H1 (cell line): ENCODE data around the gene PI4K2A. TPM values are rescaled to one million over a fixed set of nuclear protein-coding genes. Genes with fewer than 3 reads are reported as not detected.

ENCODE experiments used
- CTCF ChIA-PET: fragments of 300-600 bp; sonication (Branson Sonifier 250); formaldehyde crosslinking; loops from one replicate; lab custom pipeline; 2021; ENCODE audit not compliant: partially characterized antibody; lab: Charles Lee
- POLR2A ChIA-PET: fragments of 300-600 bp; sonication (Branson Sonifier 250); formaldehyde crosslinking; loops from one replicate; lab custom pipeline; 2021; ENCODE audit warnings: inconsistent platforms; ENCODE audit not compliant: partially characterized antibody; lab: Charles Lee
- DNase-seq, 2 experiments: peaks; one replicate each; pipeline versions ENCODE4 v3.0.0 to v3.0.0-alpha.2; 2010 to 2022; ENCODE audit warnings: low spot score in 2 of 2, low read depth in 1 of 2, mixed read lengths in 1 of 2
- FAIRE-seq: peaks from 2 replicates; lab custom pipeline; 2011; peaks lifted over from hg19 to GRCh38; lab: Jason Lieb, UNC
- H2AFZ ChIP-seq: 2 replicates; pipeline ENCODE4 v1.8.1; 2012; ENCODE audit warnings: low read length, inconsistent platforms
- H2AK5ac ChIP-seq: 2 replicates; pipeline ENCODE4 v1.6.1; 2013; ENCODE audit warnings: low read depth, low read length
- H2BK120ac ChIP-seq: replicated peaks from 2 replicates; pipeline ENCODE3; 2013; ENCODE audit warnings: low read depth, low read length, inconsistent platforms
- H2BK12ac ChIP-seq: 2 replicates; pipeline ENCODE4 v1.6.1; 2013; ENCODE audit warnings: low read depth, low read length
- H2BK15ac ChIP-seq: 2 replicates; pipeline ENCODE4 v1.6.1; 2013; ENCODE audit warnings: low read length
- H2BK20ac ChIP-seq: 2 replicates; pipeline ENCODE4 v1.6.1; 2013; ENCODE audit warnings: low read length
- H2BK5ac ChIP-seq: 2 replicates; pipeline ENCODE4 v1.6.1; 2013; ENCODE audit warnings: low read depth, low read length
- H3K14ac ChIP-seq: 2 replicates; pipeline ENCODE4 v1.6.1; 2013; ENCODE audit warnings: inconsistent platforms; ENCODE audit not compliant: insufficient read length
- H3K18ac ChIP-seq: 2 replicates; pipeline ENCODE4 v1.6.1; 2013; ENCODE audit warnings: low read length; ENCODE audit errors: extremely low read depth
- H3K23ac ChIP-seq: 2 replicates; pipeline ENCODE4 v1.6.1; 2013; ENCODE audit warnings: inconsistent platforms; ENCODE audit not compliant: insufficient read length
- H3K23me2 ChIP-seq: 2 replicates; pipeline ENCODE4 v1.6.1; 2013; ENCODE audit warnings: low read depth, low read length
- H3K27ac ChIP-seq: 2 replicates; pipeline ENCODE4 v1.6.1; 2011; ENCODE audit warnings: low read depth, low read length, inconsistent platforms
- H3K27me3 ChIP-seq, 4 experiments: replicated peaks in 1 of 4; 1 replicate in 1 of 4; 2 replicates in 3 of 4; pipeline versions ENCODE4 v1.6.1 to v1.8.1; 2011 to 2013; ENCODE audit warnings: low read length in 3 of 4, mild to moderate bottlenecking in 3 of 4, inconsistent platforms in 2 of 4, mixed read lengths in 2 of 4, moderate library complexity in 1 of 4; ENCODE audit not compliant: control insufficient read depth in 3 of 4, insufficient read depth in 3 of 4; ENCODE audit errors: extremely low read depth in 1 of 4
- H3K36me3 ChIP-seq, 4 experiments: 2 replicates each; pipeline versions ENCODE4 v1.6.1 to v1.8.1; 2011 to 2013; ENCODE audit warnings: mild to moderate bottlenecking in 4 of 4, low read length in 3 of 4, moderate library complexity in 2 of 4, control low read depth in 1 of 4, inconsistent platforms in 1 of 4; ENCODE audit not compliant: insufficient read depth in 4 of 4, control insufficient read depth in 2 of 4
- H3K4ac ChIP-seq: replicated peaks from 2 replicates; pipeline ENCODE3; 2013; ENCODE audit warnings: low read length, low read depth, mixed read lengths, inconsistent platforms; ENCODE audit not compliant: insufficient read length
- H3K4me1 ChIP-seq, 4 experiments: replicated peaks in 1 of 4; 1 replicate in 1 of 4; 2 replicates in 3 of 4; pipeline versions ENCODE4 v1.6.1 to v1.8.1; 2011 to 2013; ENCODE audit warnings: low read length in 3 of 4, inconsistent platforms in 2 of 4, mixed read lengths in 1 of 4; ENCODE audit not compliant: insufficient read depth in 4 of 4, control insufficient read depth in 3 of 4
- H3K4me2 ChIP-seq, 2 experiments: 2 replicates each; pipeline versions ENCODE4 v1.6.1 to v1.8.1; 2011 to 2013; ENCODE audit warnings: low read depth in 2 of 2, low read length in 2 of 2, control low read depth in 1 of 2, inconsistent platforms in 1 of 2, mild to moderate bottlenecking in 1 of 2; ENCODE audit not compliant: insufficient read depth in 1 of 2
- H3K4me3 ChIP-seq, 4 experiments: fragments of 200-600, 300-600 bp in 1 of 4; sonication (generic), shearing (Covaris generic), sonication (Bioruptor Twin) in 1 of 4; 2 replicates each; pipeline versions ENCODE4 v1.5.1 to v1.8.1; 2011 to 2016; ENCODE audit warnings: low read length in 4 of 4, low read depth in 3 of 4, control low read depth in 2 of 4, inconsistent platforms in 2 of 4, mild to moderate bottlenecking in 2 of 4, mixed read lengths in 1 of 4, moderate library complexity in 1 of 4; ENCODE audit not compliant: insufficient read depth in 2 of 4; ENCODE audit errors: extremely low read depth in 1 of 4
- H3K56ac ChIP-seq: replicated peaks from 2 replicates; pipeline ENCODE3; 2013; ENCODE audit warnings: low read depth, mild to moderate bottlenecking, mixed read lengths, low read length, inconsistent platforms; ENCODE audit not compliant: insufficient read length
- H3K79me1 ChIP-seq: 2 replicates; pipeline ENCODE4 v1.6.1; 2013; ENCODE audit warnings: low read depth, low read length, control low read depth
- H3K79me2 ChIP-seq, 2 experiments: 2 replicates each; pipeline versions ENCODE4 v1.6.1 to v1.8.1; 2012 to 2013; ENCODE audit warnings: low read length in 2 of 2, mild to moderate bottlenecking in 2 of 2, inconsistent platforms in 1 of 2; ENCODE audit not compliant: insufficient read depth in 2 of 2, control insufficient read depth in 1 of 2
- H3K9ac ChIP-seq, 4 experiments: replicated peaks in 1 of 4; 1 replicate in 1 of 4; 2 replicates in 3 of 4; pipeline versions ENCODE4 v1.6.1 to v1.8.1; 2011 to 2013; ENCODE audit warnings: low read depth in 3 of 4, low read length in 3 of 4, control low read depth in 2 of 4, mild to moderate bottlenecking in 2 of 4, moderate library complexity in 2 of 4, inconsistent platforms in 1 of 4; ENCODE audit errors: extremely low read depth in 1 of 4
- H3K9me3 ChIP-seq, 2 experiments: 2 replicates each; pipeline versions ENCODE4 v1.6.1 to v1.8.1; 2012 to 2013; ENCODE audit warnings: mild to moderate bottlenecking in 2 of 2, moderate library complexity in 2 of 2, control low read depth in 1 of 2, inconsistent platforms in 1 of 2, low read depth in 1 of 2, low read length in 1 of 2, mixed read lengths in 1 of 2; ENCODE audit not compliant: insufficient read depth in 2 of 2
- H4K20me1 ChIP-seq, 2 experiments: replicated peaks in 1 of 2; 2 replicates each; pipeline versions ENCODE3 to v1.8.1; 2011 to 2013; ENCODE audit warnings: inconsistent platforms in 2 of 2, low read length in 2 of 2, mild to moderate bottlenecking in 1 of 2; ENCODE audit not compliant: insufficient read depth in 2 of 2, control insufficient read depth in 1 of 2
- H4K5ac ChIP-seq: 2 replicates; pipeline ENCODE4 v1.6.1; 2013; ENCODE audit warnings: low read length, low read depth, mixed read lengths, inconsistent platforms; ENCODE audit not compliant: insufficient read length
- H4K8ac ChIP-seq: 2 replicates; pipeline ENCODE4 v1.8.0; 2013; ENCODE audit warnings: mild to moderate bottlenecking, moderate library complexity, low read length, inconsistent platforms; ENCODE audit not compliant: insufficient read depth; ENCODE audit errors: extremely low read depth
- H4K91ac ChIP-seq: replicated peaks from 2 replicates; pipeline ENCODE3; 2013; ENCODE audit warnings: low read length, mixed read lengths, inconsistent platforms; ENCODE audit not compliant: insufficient read length
- EP300 ChIP-seq, 2 experiments: IDR thresholded peaks; 1 replicate in 1 of 2; 2 replicates in 1 of 2; pipeline ENCODE4 v1.6.1; 2011 to 2012; ENCODE audit warnings: low read depth in 2 of 2, low read length in 2 of 2, mild to moderate bottlenecking in 2 of 2, borderline replicate concordance in 1 of 2, inconsistent platforms in 1 of 2, moderate library complexity in 1 of 2
- FOSL1 ChIP-seq: IDR thresholded peaks from 2 replicates; pipeline ENCODE4 v1.6.1; 2011; ENCODE audit warnings: mild to moderate bottlenecking, low read depth, low read length, moderate library complexity; ENCODE audit not compliant: insufficient read depth
- KDM4A ChIP-seq: IDR thresholded peaks from one replicate; pipeline ENCODE4 v1.7.1; 2012; ENCODE audit warnings: low read depth, mild to moderate bottlenecking, moderate library complexity, low read length, inconsistent platforms; ENCODE audit not compliant: severe bottlenecking
- NRF1 ChIP-seq: IDR thresholded peaks from 2 replicates; pipeline ENCODE4 v1.6.1; 2011; ENCODE audit warnings: mild to moderate bottlenecking, low read depth, low read length, improper control_type of control experiment
- PHF8 ChIP-seq: fragments of 200-600 bp; sonication (generic); conservative IDR thresholded peaks from 2 replicates; pipeline ENCODE4 v1.7.1; 2012; ENCODE audit warnings: low read depth, mild to moderate bottlenecking, inconsistent platforms, low read length, moderate library complexity
- RBBP5 ChIP-seq: IDR thresholded peaks from 2 replicates; pipeline ENCODE4 v1.7.1; 2012; ENCODE audit warnings: low read depth, mild to moderate bottlenecking, inconsistent platforms, low read length, moderate library complexity, borderline replicate concordance
- SP1 ChIP-seq: IDR thresholded peaks from 2 replicates; pipeline ENCODE4 v1.6.1; 2011; ENCODE audit warnings: low read depth, low read length
- SP2 ChIP-seq: IDR thresholded peaks from 2 replicates; pipeline ENCODE4 v1.6.1; 2012; ENCODE audit warnings: mild to moderate bottlenecking, low read length, inconsistent platforms
- SUZ12 ChIP-seq: fragments of 200-600 bp; sonication (generic); IDR thresholded peaks from 2 replicates; pipeline ENCODE4 v1.6.1; 2012; ENCODE audit warnings: mild to moderate bottlenecking, inconsistent platforms, low read length, moderate library complexity, mixed read lengths
- TCF12 ChIP-seq: IDR thresholded peaks from 2 replicates; pipeline ENCODE4 v1.6.1; 2011; ENCODE audit warnings: low read depth, mild to moderate bottlenecking, low read length
- WGBS, 2 experiments: shearing (Covaris generic) in 1 of 2; methylation state at CpG; one replicate each; pipeline versions ENCODE4 v1.1.6 to v1.1.7; 2013 to 2015; ENCODE audit warnings: low lambda C conversion rate in 2 of 2, mixed read lengths in 2 of 2, inconsistent platforms in 1 of 2, low coverage in 1 of 2, missing lambda C conversion rate in 1 of 2; ENCODE audit not compliant: insufficient replicate concordance in 2 of 2, insufficient coverage in 1 of 2, insufficient read length in 1 of 2; ENCODE audit errors: extremely low coverage in 1 of 2, missing lambda C conversion rate in 1 of 2; 5-methylcytosine and 5-hydroxymethylcytosine counted together
- polyA plus RNA-seq, 7 experiments: library from polyadenylated mRNA; depleted of rRNA in 3 of 7; stranded (reverse) in 5 of 7; unstranded in 2 of 7; fragments of >200 nt in 5 of 7; fragments of 200-250 nt in 2 of 7; gene quantifications; 1 replicate in 5 of 7; 2 replicates in 1 of 7; 4 replicates in 1 of 7; pipeline versions ENCODE4 v1.2.1 to v1.2.3, GENCODE V29; 2011 to 2013; ENCODE audit warnings: missing spikeins in 2 of 7, mixed read lengths in 2 of 7
- total RNA-seq: library from RNA; stranded (reverse); fragmentation: NEBNext Ultra II Directional; extraction: Animal tissue kit (Norgen Biotek cat#: 25700); gene quantifications from 2 replicates; pipeline ENCODE4 v1.2.1, GENCODE V29; 2021
- TF ChIP-seq, protein P1 (sequence below): IDR thresholded peaks from 2 replicates; pipeline ENCODE4 v1.6.1; 2012; ENCODE audit warnings: low read length, inconsistent platforms

Gene PI4K2A
- total and polyA plus RNA-seq, 2 of the 8 experiments (the other 6 are each of a cell fraction or from before 2014, with no cell fraction given), result 20.7 to 21.9 TPM

DNA sequence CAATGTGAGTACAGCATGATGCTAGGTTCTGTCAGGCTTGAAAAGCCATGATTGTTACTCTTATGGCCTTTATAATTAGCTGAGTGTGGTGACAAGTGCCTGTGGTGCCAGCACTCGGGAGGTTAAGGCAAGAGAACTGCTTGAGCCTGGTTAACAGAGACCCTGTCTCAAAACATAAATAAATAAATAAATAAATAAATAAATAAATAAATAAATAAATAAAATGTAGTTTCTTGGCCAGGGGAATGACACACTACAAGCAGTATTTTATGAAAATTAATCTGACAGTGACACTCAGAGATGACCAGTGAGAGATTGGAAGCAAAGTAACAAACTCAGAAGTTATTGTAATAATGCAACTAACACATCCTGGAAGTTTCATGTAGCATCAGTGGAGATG lies 4.9 kb upstream of the PI4K2A start:
- POLR2A ChIA-PET, result interaction anchor here (1.7 kb wide), 1 partner anchor 202 kb away, joined by 4 read pairs; no protein-coding TSS in a partner anchor

More for the DNA sequence above, 4.9 kb upstream of the PI4K2A start:
- Histone ChIP-seq H4K8ac (no peak overlapping the region), H3K79me2 (peaks cover 0 to 7% of the 10 kb centered on the region in 2 experiments; a peak in 2 of 4 replicates), H3K9me3 (no peaks in the 10 kb centered on the region), H3K27me3 (no peaks in the 10 kb centered on the region), H2BK120ac (no peak overlapping the region), H3K4me1 (peaks cover 0 to 4% (median 1%) of the 10 kb centered on the region in 4 experiments; a peak in 2 of 7 replicates), H3K23me2 (no peaks in the 10 kb centered on the region; the same call in 1 of the 2 replicates), H4K5ac (no peak overlapping the region), H2AFZ (no peak overlapping the region), H3K79me1 (no peaks in the 10 kb centered on the region), H2BK15ac (no peak overlapping the region), H2BK12ac (no peak overlapping the region), H4K91ac (no peak overlapping the region), H2BK5ac (no peak overlapping the region), H3K36me3 (no peaks in the 10 kb centered on the region), H3K18ac (no peak overlapping the region), H3K9ac (no peak overlapping the region), H3K4me3 (no peak overlapping the region), H3K14ac (no peak overlapping the region), H2AK5ac (no peak overlapping the region), H3K23ac (no peak overlapping the region), H2BK20ac (no peak overlapping the region), H3K56ac (no peak overlapping the region), H4K20me1 (no peaks in the 10 kb centered on the region), H3K27ac (no peak overlapping the region), H3K4me2 (no peak overlapping the region), H3K4ac (no peak overlapping the region)
- TF ChIP-seq PHF8 (no peak), EP300 (IDR thresholded peaks at IDR 0.05; ENCODE audit: borderline replicate concordance in 1 of 2, low read depth in 2 of 2, low read length in 2 of 2) (no peak), SP2 (no peak), SUZ12 (no peak), TCF12 (no peak), RBBP5 (no peak), SP1 (no peak), NRF1 (no peak), KDM4A (no peak), FOSL1 (no peak)
- TF ChIP-seq, protein P1, sequence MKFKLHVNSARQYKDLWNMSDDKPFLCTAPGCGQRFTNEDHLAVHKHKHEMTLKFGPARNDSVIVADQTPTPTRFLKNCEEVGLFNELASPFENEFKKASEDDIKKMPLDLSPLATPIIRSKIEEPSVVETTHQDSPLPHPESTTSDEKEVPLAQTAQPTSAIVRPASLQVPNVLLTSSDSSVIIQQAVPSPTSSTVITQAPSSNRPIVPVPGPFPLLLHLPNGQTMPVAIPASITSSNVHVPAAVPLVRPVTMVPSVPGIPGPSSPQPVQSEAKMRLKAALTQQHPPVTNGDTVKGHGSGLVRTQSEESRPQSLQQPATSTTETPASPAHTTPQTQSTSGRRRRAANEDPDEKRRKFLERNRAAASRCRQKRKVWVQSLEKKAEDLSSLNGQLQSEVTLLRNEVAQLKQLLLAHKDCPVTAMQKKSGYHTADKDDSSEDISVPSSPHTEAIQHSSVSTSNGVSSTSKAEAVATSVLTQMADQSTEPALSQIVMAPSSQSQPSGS, result no peak
- FAIRE-seq (no peak), DNase-seq (no peak)
- CTCF ChIA-PET, result no interaction called here
- WGBS, 2 experiments, result 80% methylated on average over 1 of the region's 1 CpG; no CpG with 5 or more reads in 1 of the 2 experiments
